Endothelial cell of umbilical vein (primary cell): ENCODE measurements around the gene SULF2.

Experiments
- EZH2 ChIP-seq: IDR thresholded peaks from 2 replicates; pipeline ENCODE4 v1.6.1; 2012; ENCODE audit warnings: borderline replicate concordance, low read depth, mild to moderate bottlenecking, moderate library complexity, low read length, inconsistent platforms; ENCODE audit not compliant: severe bottlenecking
- POLR2A ChIP-seq: IDR thresholded peaks from 2 replicates; pipeline ENCODE4 v1.6.1; 2012; ENCODE audit warnings: low read depth, mild to moderate bottlenecking, control low read depth, low read length
- POLR2AphosphoS5 ChIP-seq: IDR thresholded peaks from 2 replicates; pipeline ENCODE4 v1.6.1; 2012; ENCODE audit warnings: low read depth, mild to moderate bottlenecking, control low read depth, low read length, moderate library complexity; ENCODE audit not compliant: insufficient read depth
- TF ChIP-seq, protein P1 (sequence below), 2 donors: IDR thresholded peaks; 1 replicate in 1 of 2; 2 replicates in 1 of 2; pipeline ENCODE4 v1.5.1; 2011; ENCODE audit warnings: low read length in 2 of 2, mild to moderate bottlenecking in 2 of 2, moderate library complexity in 2 of 2, control low read depth in 1 of 2, inconsistent platforms in 1 of 2, low read depth in 1 of 2; ENCODE audit not compliant: insufficient read depth in 1 of 2; ENCODE audit errors: extremely low read depth in 1 of 2
- TF ChIP-seq, protein P2 (sequence below): IDR thresholded peaks from 2 replicates; pipeline ENCODE4 v1.6.1; 2011; ENCODE audit not compliant: insufficient read depth, insufficient read length

DNA sequence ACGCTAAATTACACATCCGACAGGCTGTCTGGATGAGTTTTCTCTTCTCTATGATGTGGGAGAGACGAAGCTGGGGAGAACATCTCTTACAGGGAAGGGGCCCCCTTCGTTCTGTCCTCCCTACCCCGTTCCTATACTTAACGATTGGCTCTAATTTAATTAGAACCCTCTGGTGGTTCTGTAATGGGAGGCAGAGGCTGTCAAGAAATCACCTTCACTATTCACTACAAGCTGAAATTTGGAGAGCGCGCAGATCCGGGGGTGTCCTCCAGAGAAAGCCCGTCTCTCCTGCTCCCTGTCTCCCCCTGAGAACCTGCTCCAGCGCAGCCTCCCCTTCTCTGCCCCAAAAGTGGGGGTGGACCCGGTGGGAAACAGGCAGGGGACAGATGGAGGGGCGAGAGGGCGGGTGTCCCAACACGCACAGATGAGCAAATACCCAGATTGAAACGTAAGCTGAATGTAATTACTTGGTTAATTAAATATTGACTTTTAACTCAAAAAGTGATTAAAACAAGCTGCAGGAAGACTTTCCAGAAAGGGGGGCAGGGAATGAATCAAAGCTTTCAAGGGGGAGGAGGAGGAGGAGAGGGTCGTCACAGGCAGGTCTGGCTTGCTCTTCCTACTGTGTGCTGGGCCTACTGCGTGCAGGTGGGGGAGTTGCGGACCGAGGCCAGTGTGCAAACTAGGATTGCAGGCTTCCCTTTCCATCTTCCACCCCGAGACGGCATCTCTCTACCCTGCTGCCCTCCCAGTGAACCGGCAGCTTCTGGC is 1.3 kb downstream of the SULF2 start:
- TF ChIP-seq POLR2A (no peak), POLR2AphosphoS5 (no peak), EZH2 (no peak)
- TF ChIP-seq, protein P1, sequence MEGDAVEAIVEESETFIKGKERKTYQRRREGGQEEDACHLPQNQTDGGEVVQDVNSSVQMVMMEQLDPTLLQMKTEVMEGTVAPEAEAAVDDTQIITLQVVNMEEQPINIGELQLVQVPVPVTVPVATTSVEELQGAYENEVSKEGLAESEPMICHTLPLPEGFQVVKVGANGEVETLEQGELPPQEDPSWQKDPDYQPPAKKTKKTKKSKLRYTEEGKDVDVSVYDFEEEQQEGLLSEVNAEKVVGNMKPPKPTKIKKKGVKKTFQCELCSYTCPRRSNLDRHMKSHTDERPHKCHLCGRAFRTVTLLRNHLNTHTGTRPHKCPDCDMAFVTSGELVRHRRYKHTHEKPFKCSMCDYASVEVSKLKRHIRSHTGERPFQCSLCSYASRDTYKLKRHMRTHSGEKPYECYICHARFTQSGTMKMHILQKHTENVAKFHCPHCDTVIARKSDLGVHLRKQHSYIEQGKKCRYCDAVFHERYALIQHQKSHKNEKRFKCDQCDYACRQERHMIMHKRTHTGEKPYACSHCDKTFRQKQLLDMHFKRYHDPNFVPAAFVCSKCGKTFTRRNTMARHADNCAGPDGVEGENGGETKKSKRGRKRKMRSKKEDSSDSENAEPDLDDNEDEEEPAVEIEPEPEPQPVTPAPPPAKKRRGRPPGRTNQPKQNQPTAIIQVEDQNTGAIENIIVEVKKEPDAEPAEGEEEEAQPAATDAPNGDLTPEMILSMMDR (IDR thresholded peaks at IDR 0.05; ENCODE audit: extremely low read depth in 1 of 2, insufficient read depth in 1 of 2, low read depth in 1 of 2, low read length in 2 of 2) = no peak
- TF ChIP-seq, protein P2, sequence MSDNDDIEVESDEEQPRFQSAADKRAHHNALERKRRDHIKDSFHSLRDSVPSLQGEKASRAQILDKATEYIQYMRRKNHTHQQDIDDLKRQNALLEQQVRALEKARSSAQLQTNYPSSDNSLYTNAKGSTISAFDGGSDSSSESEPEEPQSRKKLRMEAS = no peak
